ENCODE measurements around the gene BTBD8. TPM values are rescaled to one million over a fixed set of nuclear protein-coding genes. Genes with fewer than 3 reads are reported as not detected.

The BTBD8 gene
- polyA plus RNA-seq, 1 experiment = 0.43 TPM

GRCh38 chr1:92217721-92218120 is 137.6 kb downstream of the BTBD8 start, which contains the start of gene C1orf146:
Gene C1orf146, plus strand, starts transcription at chr1:92217915. Its CDS starts 13,506 bp downstream, at chr1:92231421.
- Histone ChIP-seq H3K27me3 (ENCODE audit: control insufficient read depth, insufficient read depth, low read length) (no peaks in the 10 kb centered on the region), H3K36me3 (ENCODE audit: control insufficient read depth, insufficient read depth, low read length) (no peaks in the 10 kb centered on the region), H3K4me3 (ENCODE audit: low read depth, low read length) (no peak within 1 kb of the TSS)
- ChIA-PET POLR2A (no interaction called here), CTCF (no interaction called here)
- no peak for DNase-seq (ENCODE audit: low read depth)
- TF ChIP-seq CTCF (IDR thresholded peaks at IDR 0.05; ENCODE audit: insufficient read depth, low read depth, low read length) = no peak

DNA sequence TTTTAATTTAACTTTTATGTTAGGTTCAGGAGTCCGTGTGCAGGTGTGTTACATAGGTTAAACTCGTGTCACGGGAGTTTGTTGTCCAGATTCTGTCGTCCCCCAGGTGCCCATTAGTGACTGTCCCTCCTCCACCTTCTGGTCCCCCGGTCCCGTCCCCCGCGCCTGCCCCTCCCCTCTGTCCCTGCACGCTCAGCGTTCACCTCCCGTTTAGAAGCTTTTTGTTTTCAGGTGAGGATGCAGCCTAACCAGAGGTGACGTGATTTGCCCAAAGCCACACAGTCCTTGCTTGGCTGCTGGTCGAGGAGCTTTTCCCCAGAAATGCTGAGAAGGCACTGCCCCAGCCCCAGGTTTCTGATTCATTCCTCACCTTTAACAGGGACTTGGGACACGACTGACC is 138.4 kb downstream of the BTBD8 start:
- Histone ChIP-seq H3K4me3 (ENCODE audit: low read depth, low read length) (no peak overlapping the region), H3K36me3 (ENCODE audit: control insufficient read depth, insufficient read depth, low read length) (no peaks in the 10 kb centered on the region), H3K27me3 (ENCODE audit: control insufficient read depth, insufficient read depth, low read length) (no peaks in the 10 kb centered on the region)
- TF ChIP-seq CTCF (IDR thresholded peaks at IDR 0.05; ENCODE audit: insufficient read depth, low read depth, low read length) = no peak
- DNase-seq (ENCODE audit: low read depth) = no peak
- CTCF ChIA-PET = interaction anchor here (0.5 kb wide), 1 partner anchor 23 kb away, joined by 4 read pairs; no protein-coding TSS in a partner anchor
- POLR2A ChIA-PET = no interaction called here

GRCh38 chr1:92219028-92219427 is 138.9 kb downstream of the BTBD8 start:
- TF ChIP-seq CTCF (IDR thresholded peaks at IDR 0.05; ENCODE audit: insufficient read depth, low read depth, low read length) = no peak
- Histone ChIP-seq H3K36me3 (ENCODE audit: control insufficient read depth, insufficient read depth, low read length) (no peaks in the 10 kb centered on the region), H3K4me3 (ENCODE audit: low read depth, low read length) (no peak overlapping the region), H3K27me3 (ENCODE audit: control insufficient read depth, insufficient read depth, low read length) (no peaks in the 10 kb centered on the region)
- DNase-seq (ENCODE audit: low read depth) = no peak
- ChIA-PET POLR2A (interaction anchor here (0.6 kb wide), 1 partner anchor 7 kb away, joined by 7 read pairs; no protein-coding TSS in a partner anchor), CTCF (interaction anchor here (0.6 to 0.7 kb wide), 2 partner anchors 11 to 32 kb away, joined by 3 read pairs; no protein-coding TSS in a partner anchor)

- ChIA-PET POLR2A (no interaction called here), CTCF (no interaction called here)
- no peak for TF ChIP-seq CTCF (IDR thresholded peaks at IDR 0.05; ENCODE audit: insufficient read depth, low read depth, low read length)
- H3K4me3 ChIP-seq (ENCODE audit: low read depth, low read length) = no peak overlapping the region
- H3K36me3 ChIP-seq (ENCODE audit: control insufficient read depth, insufficient read depth, low read length) = no peaks in the 10 kb centered on the region
- no peaks in the 10 kb centered on the region for H3K27me3 ChIP-seq (ENCODE audit: control insufficient read depth, insufficient read depth, low read length)
- DNase-seq (ENCODE audit: low read depth) = no peak
These were observed 148.3 kb downstream of the BTBD8 start for GRCh38 chr1:92228401-92228800.

DNA sequence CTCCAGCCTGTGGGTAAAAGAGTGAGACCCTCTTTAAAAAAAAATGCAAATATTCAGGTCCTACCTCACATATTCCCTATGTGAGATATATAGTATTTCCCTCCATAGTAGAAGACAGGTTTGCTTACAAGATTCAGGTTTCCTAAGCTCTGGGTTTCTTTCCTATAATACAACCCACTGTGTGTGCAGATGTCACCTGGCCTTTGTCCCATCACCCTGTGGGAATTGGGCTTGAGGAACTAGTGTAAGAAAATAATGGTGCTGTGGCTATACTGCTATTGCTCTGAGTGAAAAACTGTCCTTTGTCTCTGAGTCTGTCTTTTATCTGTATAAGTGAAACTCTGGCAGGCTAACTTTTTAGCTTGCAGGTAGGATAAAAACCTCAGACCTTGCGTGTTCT is 150.6 kb downstream of the BTBD8 start:
- Histone ChIP-seq H3K36me3 (ENCODE audit: control insufficient read depth, insufficient read depth, low read length) (no peaks in the 10 kb centered on the region), H3K4me3 (ENCODE audit: low read depth, low read length) (no peak overlapping the region), H3K27me3 (ENCODE audit: control insufficient read depth, insufficient read depth, low read length) (no peaks in the 10 kb centered on the region)
- CTCF ChIA-PET = interaction anchor here (0.7 to 1.2 kb wide), 2 partner anchors 12 to 216 kb away, joined by 3 to 5 read pairs; no protein-coding TSS in a partner anchor
- POLR2A ChIA-PET = interaction anchor here (0.7 kb wide), 1 partner anchor 67 kb away, joined by 7 read pairs; no protein-coding TSS in a partner anchor
- no peak for TF ChIP-seq CTCF (IDR thresholded peaks at IDR 0.05; ENCODE audit: insufficient read depth, low read depth, low read length)
- no peak for DNase-seq (ENCODE audit: low read depth)

Other genes with a start within 250 kb of the BTBD8 start
- gene TGFBR3, start 194.2 kb upstream of the BTBD8 start, polyA plus RNA-seq (2011; rRNA removed) = 8.2 and 8.3 TPM in 2 replicates
- gene BRDT, start 130.9 kb upstream of the BTBD8 start, polyA plus RNA-seq (2011; rRNA removed) = not detected in 2 replicates
- gene EPHX4, start 50.4 kb upstream of the BTBD8 start, polyA plus RNA-seq (2011; rRNA removed) = 0.13 TPM in 1 of 2 replicates, not detected in the other
- gene SETSIP, start 4.9 kb upstream of the BTBD8 start, polyA plus RNA-seq (2011; rRNA removed) = 0.15 TPM in 1 of 2 replicates, not detected in the other
- not detected in 2 replicates for gene C1orf146, start 137.6 kb downstream of the BTBD8 start, polyA plus RNA-seq (2011; rRNA removed)
- gene GLMN, start 218.6 kb downstream of the BTBD8 start, polyA plus RNA-seq (2011; rRNA removed) = 1.3 and 3.5 TPM in 2 replicates
- gene RPAP2, start 218.7 kb downstream of the BTBD8 start, polyA plus RNA-seq (2011; rRNA removed) = 4.0 and 11.7 TPM in 2 replicates

Measured in BJ (cell line).